WTC11 (cell line): ENCODE data around the gene PLEKHN1. TPM values are rescaled to one million over a fixed set of nuclear protein-coding genes. Genes with fewer than 3 reads are reported as not detected.

Experiments used
- ATAC-seq: fragments of 200-7000 bp; cut with Tn5 transposase; 2 replicates; pipeline ENCODE4 v1.10.0; 2021; ENCODE audit warnings: mild to moderate bottlenecking, moderate library complexity
- CTCF ChIA-PET: fragments of 300-600 bp; sonication (Branson Sonifier 250); formaldehyde crosslinking; loops from one replicate; lab custom pipeline; 2021; ENCODE audit warnings: antibody characterized with exemption; lab: Charles Lee
- POLR2A ChIA-PET: fragments of 350-600 bp; sonication (Branson Sonifier 250); formaldehyde crosslinking; loops from one replicate; lab custom pipeline; 2021; ENCODE audit warnings: antibody characterized with exemption; lab: Charles Lee
- DNase-seq: peaks from one replicate; pipeline ENCODE4 v3.0.0; 2021; ENCODE audit warnings: low spot score
- H3K27ac Mint-ChIP-seq: 2 replicates; pipeline ENCODE4 v1.8.0; 2021; ENCODE audit warnings: mixed read lengths
- H3K27me3 Mint-ChIP-seq: 2 replicates; pipeline ENCODE4 v1.8.0; 2021; ENCODE audit warnings: low read depth, mild to moderate bottlenecking, moderate library complexity, mixed read lengths
- H3K36me3 Mint-ChIP-seq: 2 replicates; pipeline ENCODE4 v1.8.0; 2021; ENCODE audit warnings: mixed read lengths
- H3K4me1 Mint-ChIP-seq: 2 replicates; pipeline ENCODE4 v1.8.0; 2022; ENCODE audit warnings: mixed read lengths
- H3K4me3 Mint-ChIP-seq: 2 replicates; pipeline ENCODE4 v1.8.0; 2021; ENCODE audit warnings: mild to moderate bottlenecking, moderate library complexity, mixed read lengths
- H3K9me3 Mint-ChIP-seq: 2 replicates; pipeline ENCODE4 v1.8.0; 2021; ENCODE audit warnings: mixed read lengths
- CBFB ChIP-seq: sonication (generic); formaldehyde crosslinking; IDR thresholded peaks from 2 replicates; pipeline ENCODE4 v1.8.1; 2022; ENCODE audit warnings: mild to moderate bottlenecking, low read depth, missing genetic modification reagents
- ELF4 ChIP-seq: sonication (generic); formaldehyde crosslinking; IDR thresholded peaks from 2 replicates; pipeline ENCODE4 v1.8.1; 2022; ENCODE audit warnings: low read depth, mild to moderate bottlenecking, moderate library complexity, missing genetic modification reagents
- JAZF1 ChIP-seq: fragments of 250-450 bp; sonication (Bioruptor Pico); IDR thresholded peaks from 2 replicates; pipeline ENCODE4 v1.9.0; 2021; ENCODE audit warnings: moderate library complexity, mild to moderate bottlenecking, inconsistent platforms
- JUN ChIP-seq: sonication (generic); formaldehyde crosslinking; IDR thresholded peaks from 2 replicates; pipeline ENCODE4 v1.8.0; 2023; ENCODE audit warnings: mild to moderate bottlenecking, missing genetic modification reagents
- NR2C2 ChIP-seq: sonication (generic); formaldehyde crosslinking; IDR thresholded peaks from 2 replicates; pipeline ENCODE4 v1.8.0; 2022; ENCODE audit warnings: mild to moderate bottlenecking, missing genetic modification reagents
- RORB ChIP-seq: fragments of 250-450 bp; sonication (Bioruptor Pico); IDR thresholded peaks from 2 replicates; pipeline ENCODE4 v1.9.0; 2021; ENCODE audit warnings: mild to moderate bottlenecking
- ZNF423 ChIP-seq: fragments of 250-450 bp; sonication (Bioruptor Pico); IDR thresholded peaks from 2 replicates; pipeline ENCODE4 v2.1.2; 2022; ENCODE audit warnings: mild to moderate bottlenecking, moderate library complexity
- total RNA-seq: library from RNA; stranded (reverse); gene quantifications from 3 replicates; pipeline ENCODE4 v1.2.3, GENCODE V29; 2021
- TF ChIP-seq, protein P1 (sequence below): fragments of 250-450 bp; sonication (Bioruptor Pico); IDR thresholded peaks from 2 replicates; pipeline ENCODE4 v1.8.0; 2021; ENCODE audit warnings: mild to moderate bottlenecking
- TF ChIP-seq, protein P2 (sequence below): fragments of 250-450 bp; sonication (Bioruptor Pico); IDR thresholded peaks from 2 replicates; pipeline ENCODE4 v1.9.0; 2021; ENCODE audit warnings: mild to moderate bottlenecking, borderline replicate concordance
- TF ChIP-seq, protein P3 (sequence below): sonication (generic); formaldehyde crosslinking; IDR thresholded peaks from 2 replicates; pipeline ENCODE4 v1.8.1; 2022; ENCODE audit warnings: low read depth, missing genetic modification reagents, borderline replicate concordance
- TF ChIP-seq, protein P4 (sequence below): sonication (generic); formaldehyde crosslinking; IDR thresholded peaks from 2 replicates; pipeline ENCODE4 v1.8.1; 2023; ENCODE audit warnings: mild to moderate bottlenecking, missing genetic modification reagents, moderate library complexity
- TF ChIP-seq, protein P5 (sequence below): sonication (generic); formaldehyde crosslinking; conservative IDR thresholded peaks from 2 replicates; pipeline ENCODE4 v1.8.1; 2022; ENCODE audit warnings: mild to moderate bottlenecking, missing genetic modification reagents
- TF ChIP-seq, protein P6 (sequence below): fragments of 250-450 bp; sonication (Bioruptor Pico); conservative IDR thresholded peaks from 2 replicates; pipeline ENCODE4 v1.9.0; 2021; ENCODE audit warnings: mild to moderate bottlenecking
- TF ChIP-seq, protein P7 (sequence below): sonication (generic); formaldehyde crosslinking; IDR thresholded peaks from 2 replicates; pipeline ENCODE4 v1.8.1; 2022; ENCODE audit warnings: mild to moderate bottlenecking, moderate library complexity, missing genetic modification reagents

PLEKHN1 gene
- total RNA-seq, 1 experiment from 2014 or later = 3.4 TPM

DNA sequence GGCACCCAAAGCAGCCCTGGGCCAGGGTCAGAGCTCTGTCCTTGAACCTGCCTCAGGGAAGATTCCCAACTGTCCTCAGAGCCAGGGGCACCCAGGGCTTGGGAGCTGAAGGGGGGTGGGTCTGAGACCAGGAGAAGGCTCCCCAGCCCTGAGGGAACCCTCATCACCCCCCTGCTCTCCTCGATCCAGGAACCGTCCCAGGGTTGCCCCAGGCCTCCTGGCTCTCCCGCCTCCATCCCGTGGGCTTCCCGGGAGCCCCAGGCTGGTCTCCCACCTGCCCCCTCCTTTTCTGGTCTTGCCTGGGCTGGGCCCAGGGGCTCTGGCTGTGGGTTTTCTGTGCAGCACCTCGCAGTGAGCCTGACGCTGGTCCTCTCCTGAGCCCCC, 49.2 kb upstream of the PLEKHN1 start (continued):
- TF ChIP-seq, protein P1, sequence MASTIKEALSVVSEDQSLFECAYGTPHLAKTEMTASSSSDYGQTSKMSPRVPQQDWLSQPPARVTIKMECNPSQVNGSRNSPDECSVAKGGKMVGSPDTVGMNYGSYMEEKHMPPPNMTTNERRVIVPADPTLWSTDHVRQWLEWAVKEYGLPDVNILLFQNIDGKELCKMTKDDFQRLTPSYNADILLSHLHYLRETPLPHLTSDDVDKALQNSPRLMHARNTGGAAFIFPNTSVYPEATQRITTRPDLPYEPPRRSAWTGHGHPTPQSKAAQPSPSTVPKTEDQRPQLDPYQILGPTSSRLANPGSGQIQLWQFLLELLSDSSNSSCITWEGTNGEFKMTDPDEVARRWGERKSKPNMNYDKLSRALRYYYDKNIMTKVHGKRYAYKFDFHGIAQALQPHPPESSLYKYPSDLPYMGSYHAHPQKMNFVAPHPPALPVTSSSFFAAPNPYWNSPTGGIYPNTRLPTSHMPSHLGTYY (CRISPR knock-in tag) = no peak
- no peak for TF ChIP-seq JUN (CRISPR knock-in tag)
- no peak for TF ChIP-seq ZNF423 (CRISPR knock-in tag)
- no peak for TF ChIP-seq JAZF1
- TF ChIP-seq, all 79 proteins: peak for 0

DNA sequence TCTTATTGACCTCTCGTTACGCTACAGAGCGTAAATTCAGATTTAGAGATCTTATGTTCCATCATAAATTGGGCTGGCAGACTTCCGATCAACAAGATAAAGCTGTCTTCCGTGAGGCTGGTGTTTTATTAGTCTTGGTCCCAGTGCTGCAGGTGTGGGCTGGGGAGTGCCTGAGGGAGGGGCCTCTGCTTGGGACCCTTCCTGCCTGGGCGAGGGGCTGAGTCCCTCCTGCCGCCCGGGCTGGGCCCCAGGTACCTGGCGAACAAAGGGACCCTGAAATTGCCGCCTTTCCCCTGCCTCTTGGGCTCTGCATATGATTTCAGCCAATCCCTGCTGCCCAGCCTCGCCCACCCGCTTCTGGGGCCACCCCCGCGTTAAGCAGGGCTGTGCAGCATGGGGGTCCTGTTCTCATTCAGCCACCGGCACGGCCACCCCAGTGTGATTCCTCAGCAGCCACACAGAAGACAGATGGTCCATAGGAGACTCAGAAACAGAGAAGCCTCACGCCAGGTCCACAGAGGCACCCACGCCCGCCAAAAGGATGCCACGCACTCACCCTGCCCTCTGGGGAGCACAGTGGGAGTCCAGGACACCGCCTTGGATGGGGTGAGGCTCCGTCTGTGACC, 48.7 kb upstream of the PLEKHN1 start:
- H3K27ac Mint-ChIP-seq = no peak overlapping the region
- POLR2A ChIA-PET = no interaction called here
- TF ChIP-seq, protein P2, sequence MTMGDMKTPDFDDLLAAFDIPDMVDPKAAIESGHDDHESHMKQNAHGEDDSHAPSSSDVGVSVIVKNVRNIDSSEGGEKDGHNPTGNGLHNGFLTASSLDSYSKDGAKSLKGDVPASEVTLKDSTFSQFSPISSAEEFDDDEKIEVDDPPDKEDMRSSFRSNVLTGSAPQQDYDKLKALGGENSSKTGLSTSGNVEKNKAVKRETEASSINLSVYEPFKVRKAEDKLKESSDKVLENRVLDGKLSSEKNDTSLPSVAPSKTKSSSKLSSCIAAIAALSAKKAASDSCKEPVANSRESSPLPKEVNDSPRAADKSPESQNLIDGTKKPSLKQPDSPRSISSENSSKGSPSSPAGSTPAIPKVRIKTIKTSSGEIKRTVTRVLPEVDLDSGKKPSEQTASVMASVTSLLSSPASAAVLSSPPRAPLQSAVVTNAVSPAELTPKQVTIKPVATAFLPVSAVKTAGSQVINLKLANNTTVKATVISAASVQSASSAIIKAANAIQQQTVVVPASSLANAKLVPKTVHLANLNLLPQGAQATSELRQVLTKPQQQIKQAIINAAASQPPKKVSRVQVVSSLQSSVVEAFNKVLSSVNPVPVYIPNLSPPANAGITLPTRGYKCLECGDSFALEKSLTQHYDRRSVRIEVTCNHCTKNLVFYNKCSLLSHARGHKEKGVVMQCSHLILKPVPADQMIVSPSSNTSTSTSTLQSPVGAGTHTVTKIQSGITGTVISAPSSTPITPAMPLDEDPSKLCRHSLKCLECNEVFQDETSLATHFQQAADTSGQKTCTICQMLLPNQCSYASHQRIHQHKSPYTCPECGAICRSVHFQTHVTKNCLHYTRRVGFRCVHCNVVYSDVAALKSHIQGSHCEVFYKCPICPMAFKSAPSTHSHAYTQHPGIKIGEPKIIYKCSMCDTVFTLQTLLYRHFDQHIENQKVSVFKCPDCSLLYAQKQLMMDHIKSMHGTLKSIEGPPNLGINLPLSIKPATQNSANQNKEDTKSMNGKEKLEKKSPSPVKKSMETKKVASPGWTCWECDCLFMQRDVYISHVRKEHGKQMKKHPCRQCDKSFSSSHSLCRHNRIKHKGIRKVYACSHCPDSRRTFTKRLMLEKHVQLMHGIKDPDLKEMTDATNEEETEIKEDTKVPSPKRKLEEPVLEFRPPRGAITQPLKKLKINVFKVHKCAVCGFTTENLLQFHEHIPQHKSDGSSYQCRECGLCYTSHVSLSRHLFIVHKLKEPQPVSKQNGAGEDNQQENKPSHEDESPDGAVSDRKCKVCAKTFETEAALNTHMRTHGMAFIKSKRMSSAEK (CRISPR knock-in tag) = no peak
- TF ChIP-seq, protein P3, sequence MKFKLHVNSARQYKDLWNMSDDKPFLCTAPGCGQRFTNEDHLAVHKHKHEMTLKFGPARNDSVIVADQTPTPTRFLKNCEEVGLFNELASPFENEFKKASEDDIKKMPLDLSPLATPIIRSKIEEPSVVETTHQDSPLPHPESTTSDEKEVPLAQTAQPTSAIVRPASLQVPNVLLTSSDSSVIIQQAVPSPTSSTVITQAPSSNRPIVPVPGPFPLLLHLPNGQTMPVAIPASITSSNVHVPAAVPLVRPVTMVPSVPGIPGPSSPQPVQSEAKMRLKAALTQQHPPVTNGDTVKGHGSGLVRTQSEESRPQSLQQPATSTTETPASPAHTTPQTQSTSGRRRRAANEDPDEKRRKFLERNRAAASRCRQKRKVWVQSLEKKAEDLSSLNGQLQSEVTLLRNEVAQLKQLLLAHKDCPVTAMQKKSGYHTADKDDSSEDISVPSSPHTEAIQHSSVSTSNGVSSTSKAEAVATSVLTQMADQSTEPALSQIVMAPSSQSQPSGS = no peak
- TF ChIP-seq, all 79 proteins: peak for 0
- Mint-ChIP-seq H3K9me3 (no peaks in the 10 kb centered on the region), H3K4me3 (no peak overlapping the region), H3K4me1 (peaks cover 11% of the 10 kb centered on the region), H3K36me3 (no peaks in the 10 kb centered on the region), H3K27me3 (peaks cover 84% of the 10 kb centered on the region)
- CTCF ChIA-PET = interaction anchor here (3.7 kb wide), 1 partner anchor 12 kb away, joined by 27 read pairs; no protein-coding TSS in a partner anchor
- DNase-seq (no peak), ATAC-seq (no peak)

DNA sequence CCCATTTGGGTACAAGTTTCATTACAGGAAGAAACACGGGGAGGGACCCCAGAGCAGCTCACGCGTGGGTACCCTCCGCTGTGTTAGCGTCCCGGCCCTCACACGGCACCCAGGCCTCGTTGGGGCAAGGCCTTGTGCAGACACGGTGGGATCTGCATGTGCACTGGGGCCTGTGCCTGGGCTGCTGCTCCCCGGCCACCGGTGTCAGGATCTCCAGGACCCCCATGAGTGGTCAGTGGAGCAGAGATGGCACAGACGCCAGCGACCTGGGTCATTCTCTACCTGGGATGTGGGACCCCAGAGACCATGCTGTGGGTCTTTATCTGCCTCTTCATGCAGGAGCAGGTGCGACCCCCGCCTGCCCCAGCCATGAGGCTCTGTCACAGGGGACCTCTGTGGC, 47.9 kb upstream of the PLEKHN1 start:
- ATAC-seq (no peak), DNase-seq (no peak)
- Mint-ChIP-seq H3K9me3 (no peaks in the 10 kb centered on the region), H3K4me1 (peaks cover 15% of the 10 kb centered on the region), H3K27me3 (peaks cover 90% of the 10 kb centered on the region), H3K4me3 (no peak overlapping the region), H3K36me3 (no peaks in the 10 kb centered on the region)
- ChIA-PET CTCF (interaction anchor here (3.7 kb wide), 1 partner anchor 13 kb away, joined by 27 read pairs; no protein-coding TSS in a partner anchor), POLR2A (no interaction called here)
- TF ChIP-seq, protein P4, sequence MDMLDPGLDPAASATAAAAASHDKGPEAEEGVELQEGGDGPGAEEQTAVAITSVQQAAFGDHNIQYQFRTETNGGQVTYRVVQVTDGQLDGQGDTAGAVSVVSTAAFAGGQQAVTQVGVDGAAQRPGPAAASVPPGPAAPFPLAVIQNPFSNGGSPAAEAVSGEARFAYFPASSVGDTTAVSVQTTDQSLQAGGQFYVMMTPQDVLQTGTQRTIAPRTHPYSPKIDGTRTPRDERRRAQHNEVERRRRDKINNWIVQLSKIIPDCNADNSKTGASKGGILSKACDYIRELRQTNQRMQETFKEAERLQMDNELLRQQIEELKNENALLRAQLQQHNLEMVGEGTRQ (CRISPR knock-in tag) = no peak
- no peak for TF ChIP-seq ELF4 (CRISPR knock-in tag)
- no peak for TF ChIP-seq NR2C2 (CRISPR knock-in tag)
- TF ChIP-seq, all 79 proteins: peak for 0
- no peak overlapping the region for H3K27ac Mint-ChIP-seq

DNA sequence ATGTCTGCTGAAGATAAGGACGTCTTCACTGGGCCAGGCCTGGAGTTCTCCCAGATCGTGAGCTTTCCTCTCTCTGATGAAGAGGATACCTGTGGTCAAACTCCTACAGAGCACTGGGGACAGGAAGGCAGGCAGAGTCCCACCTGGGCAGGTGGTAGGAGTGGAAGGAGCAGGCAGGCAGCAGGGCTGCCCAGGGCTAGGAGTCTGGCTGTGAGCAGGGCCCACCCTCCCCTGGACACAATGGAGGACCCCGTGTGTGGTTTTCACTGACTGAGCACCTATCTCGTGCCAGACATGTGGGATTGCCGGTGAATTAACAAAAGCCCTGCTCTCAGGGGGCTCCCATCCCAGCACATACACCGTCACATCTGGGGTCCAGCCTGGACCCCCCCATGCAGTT, 47.4 kb upstream of the PLEKHN1 start:
- no peak overlapping the region for H3K4me3 Mint-ChIP-seq
- CTCF ChIA-PET = interaction anchor here (1.0 to 3.7 kb wide), 2 partner anchors 14 to 19 kb away, joined by 3 to 27 read pairs; no protein-coding TSS in a partner anchor
- H3K4me1 Mint-ChIP-seq = peaks cover 16% of the 10 kb centered on the region
- H3K36me3 Mint-ChIP-seq = no peaks in the 10 kb centered on the region
- no peak for ATAC-seq
- H3K27ac Mint-ChIP-seq = no peak overlapping the region
- TF ChIP-seq, protein P5, sequence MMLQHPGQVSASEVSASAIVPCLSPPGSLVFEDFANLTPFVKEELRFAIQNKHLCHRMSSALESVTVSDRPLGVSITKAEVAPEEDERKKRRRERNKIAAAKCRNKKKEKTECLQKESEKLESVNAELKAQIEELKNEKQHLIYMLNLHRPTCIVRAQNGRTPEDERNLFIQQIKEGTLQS (CRISPR knock-in tag) = no peak
- TF ChIP-seq, protein P6, sequence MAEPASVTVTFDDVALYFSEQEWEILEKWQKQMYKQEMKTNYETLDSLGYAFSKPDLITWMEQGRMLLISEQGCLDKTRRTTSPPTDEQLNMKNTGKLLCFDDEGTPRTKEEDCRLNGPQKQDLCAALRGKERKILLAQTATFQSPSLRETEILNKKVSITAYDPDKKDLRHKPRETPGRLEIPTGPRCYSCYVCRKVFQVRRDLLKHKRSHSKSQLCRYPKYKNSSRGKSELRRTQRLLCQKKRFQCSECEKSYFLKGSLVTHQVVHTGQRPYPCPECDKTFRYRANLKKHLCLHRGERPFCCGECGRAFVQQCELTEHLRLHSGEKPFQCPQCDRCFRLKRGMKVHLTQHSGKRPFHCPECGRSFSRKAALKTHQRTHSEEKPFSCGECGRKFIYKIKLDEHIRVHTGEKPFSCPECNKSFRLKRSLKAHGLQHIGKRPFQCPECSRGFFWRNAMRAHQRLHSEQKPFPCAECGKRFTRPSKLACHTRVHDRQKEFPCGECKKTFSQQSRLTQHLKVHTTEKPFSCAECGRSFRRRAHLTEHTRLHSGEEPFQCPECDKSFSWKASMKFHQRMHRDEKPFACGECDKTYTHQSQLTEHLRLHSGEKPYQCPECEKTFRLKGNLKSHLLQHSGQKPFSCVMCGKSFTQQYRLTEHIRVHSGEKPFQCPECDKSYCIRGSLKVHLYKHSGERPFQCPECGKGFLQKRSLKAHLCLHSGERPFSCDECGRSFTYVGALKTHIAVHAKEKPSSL = no peak
- TF ChIP-seq RORB (CRISPR knock-in tag) (no peak), CBFB (CRISPR knock-in tag) (no peak)
- TF ChIP-seq, protein P7, sequence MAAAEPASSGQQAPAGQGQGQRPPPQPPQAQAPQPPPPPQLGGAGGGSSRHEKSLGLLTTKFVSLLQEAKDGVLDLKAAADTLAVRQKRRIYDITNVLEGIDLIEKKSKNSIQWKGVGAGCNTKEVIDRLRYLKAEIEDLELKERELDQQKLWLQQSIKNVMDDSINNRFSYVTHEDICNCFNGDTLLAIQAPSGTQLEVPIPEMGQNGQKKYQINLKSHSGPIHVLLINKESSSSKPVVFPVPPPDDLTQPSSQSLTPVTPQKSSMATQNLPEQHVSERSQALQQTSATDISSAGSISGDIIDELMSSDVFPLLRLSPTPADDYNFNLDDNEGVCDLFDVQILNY (CRISPR knock-in tag) = no peak
- TF ChIP-seq, all 79 proteins: peak for 0
- Mint-ChIP-seq H3K27me3 (peaks cover 91% of the 10 kb centered on the region), H3K9me3 (no peaks in the 10 kb centered on the region)
- POLR2A ChIA-PET = no interaction called here
- no peak for DNase-seq
